GM18909 (cell line): ENCODE measurements around the gene HSD17B7.
"Not testable (repeated sequence)": the region's sequence is repeated elsewhere in the genome, so short reads cannot be mapped to it uniquely, and the experiment has no call there.

Experiments used
- ATAC-seq: cut with Tn5 transposase; IDR thresholded peaks from one replicate; pipeline ENCODE4 v1.9.1; 2021; ENCODE audit warnings: mild to moderate bottlenecking; ENCODE audit not compliant: unreplicated experiment, poor library complexity

The HSD17B7 gene

DNA sequence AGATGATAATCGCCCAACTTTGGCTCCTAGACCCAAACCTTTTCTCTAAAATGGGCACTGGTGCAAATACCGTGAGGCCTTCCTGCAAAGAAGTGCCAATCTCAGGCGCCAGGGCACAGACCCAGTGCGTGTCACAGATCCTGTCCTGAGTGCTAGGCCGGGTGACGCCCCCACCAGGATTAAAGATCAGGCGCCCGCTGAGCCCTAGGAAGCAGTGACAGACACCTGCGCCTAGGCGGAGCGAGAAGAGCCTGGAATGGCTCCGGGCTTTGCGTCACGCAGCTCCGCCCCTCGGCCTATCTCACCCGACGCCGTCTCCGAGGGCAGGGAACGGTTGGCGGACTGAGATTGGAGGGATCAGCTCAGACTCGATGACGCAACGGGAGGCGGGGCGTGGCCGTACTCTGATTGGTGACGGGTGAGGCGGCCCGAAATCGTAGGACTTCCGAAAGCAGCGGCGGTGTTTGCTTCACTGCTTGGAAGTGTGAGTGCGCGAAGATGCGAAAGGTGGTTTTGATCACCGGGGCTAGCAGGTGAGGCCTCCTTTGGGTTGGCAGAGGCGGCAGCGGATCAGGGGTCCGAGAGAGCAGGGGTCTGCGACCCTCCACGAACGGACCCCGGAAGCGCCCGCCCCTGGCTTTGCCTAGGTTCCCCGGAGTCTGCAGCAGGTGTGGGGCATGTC, at the start of gene HSD17B7:
TSS of gene HSD17B7 (plus strand) at position 400 of the 682 bp plus-strand sequence. CDS start at position 499, 99 bp downstream.
- ATAC-seq = peak; percentile 99

DNA sequence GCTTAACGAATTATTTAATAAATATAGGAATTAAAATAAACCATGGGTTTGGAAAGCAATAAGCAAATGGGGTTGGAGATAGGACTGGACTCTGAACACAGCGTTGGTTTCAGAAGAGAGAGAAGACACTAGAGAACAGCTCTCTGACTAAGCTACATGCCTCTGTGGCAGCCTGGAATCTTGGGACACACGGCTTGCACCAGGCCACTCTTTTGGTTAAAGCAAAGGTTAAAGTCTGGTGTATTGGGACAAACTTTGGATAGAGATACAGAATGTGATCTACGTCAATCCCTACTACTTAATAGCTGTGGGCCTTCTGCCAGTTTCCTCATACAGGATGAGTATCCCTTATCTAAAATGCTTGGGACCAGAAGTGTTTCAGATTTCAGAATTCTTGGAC, 49.7 kb upstream of the HSD17B7 start:
- no peak for ATAC-seq

DNA sequence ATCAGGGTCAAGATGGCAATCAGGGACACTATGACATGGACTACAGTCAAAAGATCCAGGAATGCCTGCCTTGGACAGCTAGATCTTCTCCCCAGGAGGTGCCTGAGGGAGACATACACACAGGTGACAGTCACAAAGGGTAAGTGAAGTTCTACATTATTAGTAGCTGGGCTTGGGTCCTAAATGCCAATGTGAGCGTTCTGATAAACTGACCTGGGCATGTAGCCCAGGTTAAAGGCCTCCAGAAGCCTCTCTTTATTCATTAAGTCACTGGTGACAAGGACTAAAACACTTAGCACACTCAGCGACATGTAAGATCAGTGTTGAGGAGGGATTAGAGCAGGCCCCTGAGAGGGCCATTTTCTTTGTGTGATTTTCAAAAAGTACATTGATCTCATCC, 48.9 kb upstream of the HSD17B7 start:
- ATAC-seq = no peak

GRCh38 chr1:162746264-162746942, 44.1 kb upstream of the HSD17B7 start:
- not testable (repeated sequence) for ATAC-seq

- no peak for ATAC-seq
Observed at GRCh38 chr1:162753001-162753658, 37.4 kb upstream of the HSD17B7 start.

- no peak for ATAC-seq
Observed at GRCh38 chr1:162753998-162754585, 36.4 kb upstream of the HSD17B7 start.

- ATAC-seq = no peak
Observed at GRCh38 chr1:162755306-162755705, 35.2 kb upstream of the HSD17B7 start.

- no peak for ATAC-seq
Observed at GRCh38 chr1:162756523-162756922, 34.0 kb upstream of the HSD17B7 start.

GRCh38 chr1:162757476-162757875, 33.0 kb upstream of the HSD17B7 start:
- ATAC-seq = no peak

DNA sequence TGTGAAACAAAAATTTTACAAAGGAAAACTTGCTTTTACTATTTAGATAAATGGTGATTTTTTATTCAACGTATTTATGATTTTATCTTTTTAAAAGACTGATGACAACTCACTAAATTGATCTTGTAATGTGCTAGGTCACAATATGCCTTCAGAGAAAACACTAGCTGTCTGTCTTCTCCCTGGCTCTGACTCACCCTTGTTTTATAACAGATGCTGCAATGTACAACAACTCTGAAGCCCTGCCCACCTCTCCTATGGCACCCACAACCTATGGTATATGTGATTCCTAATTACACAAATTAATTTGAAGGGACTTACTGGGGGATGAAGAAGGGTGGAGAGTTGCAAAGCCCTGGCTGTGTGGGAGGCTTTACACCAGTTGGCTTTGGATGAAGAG, 24.7 kb upstream of the HSD17B7 start:
- ATAC-seq = no peak

DNA sequence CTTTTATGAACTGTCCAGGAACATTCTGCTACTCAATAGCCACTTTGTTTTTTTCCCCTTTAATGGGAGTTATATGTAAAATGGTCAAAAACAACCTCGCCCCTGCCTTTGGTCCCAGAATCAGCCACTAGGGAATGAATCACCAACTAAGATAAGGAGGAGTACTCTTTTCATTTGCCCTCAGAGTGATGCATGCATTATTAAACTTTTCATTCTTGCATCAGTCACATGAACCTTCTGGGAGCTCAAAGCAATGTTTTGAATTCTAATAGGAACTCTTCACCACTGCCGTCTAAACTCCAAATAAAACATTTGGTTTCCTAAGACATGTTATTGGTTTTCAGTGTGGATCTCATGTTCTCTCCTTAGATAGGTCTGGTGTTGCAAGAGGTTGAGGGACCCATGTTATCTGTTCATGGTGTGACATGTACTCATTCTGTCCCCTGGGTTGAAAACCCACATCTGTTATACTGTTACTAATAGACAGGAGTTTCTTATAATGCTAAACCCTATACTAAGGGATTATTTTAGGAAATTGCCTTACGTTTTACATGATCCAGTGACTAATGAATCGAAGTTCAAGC, 17.8 kb upstream of the HSD17B7 start:
- no peak for ATAC-seq

GRCh38 chr1:162774007-162774406, 16.5 kb upstream of the HSD17B7 start:
- no peak for ATAC-seq

DNA sequence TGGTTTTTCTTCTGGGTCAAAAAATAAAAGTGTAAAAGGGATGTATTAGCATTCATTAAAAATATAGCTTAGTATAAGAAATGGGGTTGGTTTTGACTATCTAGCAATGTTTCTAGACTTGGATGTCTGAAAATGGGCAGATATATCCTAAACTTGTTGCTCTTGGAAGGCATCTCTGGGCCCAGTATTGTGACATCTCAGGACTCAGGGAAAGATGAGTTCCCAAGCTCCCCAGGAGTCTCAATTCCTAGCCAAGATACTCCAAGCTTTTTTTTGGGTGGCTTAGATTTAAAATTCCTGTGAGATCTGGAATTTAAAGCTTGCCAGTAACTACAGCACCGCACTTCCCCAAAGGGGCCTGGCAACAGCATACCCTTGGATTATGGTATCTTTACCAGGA, 11.5 kb upstream of the HSD17B7 start:
- ATAC-seq = no peak

- no peak for ATAC-seq
Observed at GRCh38 chr1:162782671-162783070, 7.8 kb upstream of the HSD17B7 start.

DNA sequence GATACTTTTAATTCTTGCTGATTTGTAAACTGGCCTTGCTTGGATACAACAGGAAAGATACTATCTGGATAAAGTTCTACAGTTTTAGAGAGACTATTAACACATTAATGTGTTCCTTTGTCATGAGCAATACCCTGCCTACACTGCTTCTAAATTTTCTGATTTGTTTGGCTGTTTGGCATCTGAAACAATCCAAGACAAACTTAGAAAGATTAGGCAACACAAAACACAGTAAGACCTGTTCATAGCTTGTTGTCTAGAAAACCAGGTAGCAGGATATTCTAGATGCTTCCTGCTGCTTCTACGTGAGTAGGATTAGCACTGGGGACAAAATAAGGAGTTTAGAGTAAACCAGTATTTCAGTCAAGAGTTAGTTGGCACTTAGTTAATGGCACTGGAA, 5.6 kb upstream of the HSD17B7 start:
- ATAC-seq = not testable (repeated sequence)

DNA sequence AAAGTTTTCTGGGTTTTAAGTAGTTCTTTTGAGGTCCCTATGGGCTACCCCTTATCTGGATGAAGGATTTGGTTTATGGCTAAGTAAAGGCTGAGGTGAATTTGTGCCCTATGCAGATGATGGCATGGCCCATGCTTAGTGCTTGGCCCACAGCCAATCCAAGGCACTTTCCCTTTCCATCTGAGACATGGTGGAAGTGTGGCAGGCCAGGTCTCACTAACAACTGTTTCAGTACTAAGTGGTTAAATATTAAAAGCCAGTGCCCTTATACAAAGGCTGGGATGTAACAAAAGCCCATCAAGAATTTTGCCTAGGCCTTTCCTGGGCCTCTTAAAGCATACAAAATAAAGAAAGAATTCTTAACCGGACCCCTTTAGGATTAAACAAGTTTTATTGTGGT, 1.7 kb upstream of the HSD17B7 start:
- ATAC-seq = not testable (repeated sequence)

DNA sequence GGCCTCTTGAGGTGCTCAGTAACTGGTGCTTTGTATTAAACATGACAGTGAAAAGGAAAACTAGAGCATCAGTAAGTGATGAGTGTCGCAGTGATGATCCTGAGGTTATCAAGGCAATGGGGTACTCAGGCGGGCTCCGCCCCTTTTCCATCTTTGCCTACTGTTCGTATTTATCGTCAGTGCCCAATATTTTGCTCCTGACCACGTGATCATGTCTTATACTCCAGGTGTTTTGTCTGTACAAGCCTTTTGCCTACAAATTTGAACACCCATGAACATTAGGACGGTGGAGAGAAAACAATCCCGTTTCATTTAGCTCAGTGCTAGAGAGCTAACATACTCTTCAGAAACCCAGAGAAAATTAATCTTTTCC, 469 bp downstream of the HSD17B7 start:
- ATAC-seq = not testable (repeated sequence)

GRCh38 chr1:162794284-162794683, 3.8 kb downstream of the HSD17B7 start:
- not testable (repeated sequence) for ATAC-seq

DNA sequence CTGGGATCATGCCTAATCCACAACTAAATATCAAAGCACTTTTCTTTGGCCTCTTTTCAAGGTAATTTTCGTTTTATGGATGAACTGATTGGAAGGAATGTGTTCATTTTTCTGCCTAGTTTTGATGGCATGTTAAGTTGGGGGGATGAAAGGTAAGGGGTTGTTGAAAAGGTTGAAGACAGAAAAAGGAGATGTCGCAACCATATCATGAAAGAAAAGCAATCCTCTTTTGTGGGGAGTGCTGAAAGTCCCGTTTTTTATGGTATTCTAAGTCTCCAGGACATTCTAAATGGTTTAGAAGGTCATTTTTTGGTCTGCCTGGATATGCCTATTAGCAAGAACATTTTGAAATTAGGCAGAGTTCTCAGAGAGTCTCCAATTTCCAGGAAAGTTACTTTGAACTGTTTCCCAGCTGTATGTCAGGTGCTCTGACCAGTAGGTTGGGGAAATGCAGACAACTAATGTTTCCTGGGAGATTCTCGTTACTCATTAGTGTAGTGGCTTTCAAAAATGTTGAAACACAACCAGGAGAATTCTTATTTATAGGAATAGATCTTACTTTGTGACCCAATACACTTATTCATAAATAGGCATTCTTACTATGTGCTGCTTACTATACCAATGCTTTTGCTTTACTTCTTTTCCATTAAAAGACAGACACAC, 6.2 kb downstream of the HSD17B7 start:
- ATAC-seq = not testable (repeated sequence)
